Activated CD4-positive, alpha-beta T cell treated with anti-CD3 and anti-CD28 coated beads, Interleukin-2, amount 10 ng/mL, durations not matched to agents 7 days and 5 days (primary cell): ENCODE results near the gene CAMKMT. TPM values are rescaled to one million over a fixed set of nuclear protein-coding genes. Genes with fewer than 3 reads are reported as not detected.

Experiments
- CTCF ChIA-PET: fragments of 350-600 bp; sonication (Branson Sonifier 250); formaldehyde crosslinking; loops from one replicate; lab custom pipeline; 2021; ENCODE audit warnings: antibody characterized with exemption; lab: Charles Lee
- POLR2A ChIA-PET: fragments of 350-600 bp; sonication (Branson Sonifier 250); formaldehyde crosslinking; loops from one replicate; lab custom pipeline; 2021; ENCODE audit warnings: antibody characterized with exemption; lab: Charles Lee
- DNase-seq: peaks from one replicate; pipeline ENCODE4 v3.0.0-alpha.2; 2020
- H3K27ac Mint-ChIP-seq: one replicate; pipeline ENCODE4 v1.8.0; 2021; ENCODE audit warnings: mild to moderate bottlenecking, moderate library complexity, mixed read lengths
- H3K27me3 Mint-ChIP-seq: one replicate; pipeline ENCODE4 v1.8.0; 2021; ENCODE audit warnings: mixed read lengths
- H3K36me3 Mint-ChIP-seq: one replicate; pipeline ENCODE4 v1.8.0; 2021; ENCODE audit warnings: low read depth, mixed read lengths
- H3K4me1 Mint-ChIP-seq: one replicate; pipeline ENCODE4 v1.8.0; 2021; ENCODE audit warnings: mixed read lengths
- H3K4me3 Mint-ChIP-seq: one replicate; pipeline ENCODE4 v1.8.0; 2021; ENCODE audit warnings: mild to moderate bottlenecking, moderate library complexity, mixed read lengths
- H3K9me3 Mint-ChIP-seq: one replicate; pipeline ENCODE4 v1.8.0; 2021; ENCODE audit warnings: mixed read lengths
- total RNA-seq, 2 experiments: library from RNA; stranded (reverse); gene quantifications; one replicate each; pipeline ENCODE4 v1.2.3, GENCODE V29; 2021

Gene CAMKMT
- total RNA-seq, 2 experiments from 2014 or later: 12.1 to 13.7 TPM

GRCh38 chr2:44766220-44766619 lies 404.5 kb downstream of the CAMKMT start:
- Mint-ChIP-seq H3K4me3 (no peak overlapping the region), H3K36me3 (no peaks in the 10 kb centered on the region), H3K4me1 (no peaks in the 10 kb centered on the region), H3K27ac (no peak overlapping the region), H3K9me3 (no peaks in the 10 kb centered on the region), H3K27me3 (peaks cover 13% of the 10 kb centered on the region)
- no peak for DNase-seq
- POLR2A ChIA-PET: no interaction called here
- CTCF ChIA-PET: no interaction called here

- DNase-seq: no peak
- peaks cover 13% of the 10 kb centered on the region for H3K27me3 Mint-ChIP-seq
- ChIA-PET CTCF (no interaction called here), POLR2A (no interaction called here)
- no peak overlapping the region for H3K27ac Mint-ChIP-seq
- no peaks in the 10 kb centered on the region for H3K4me1 Mint-ChIP-seq
- no peaks in the 10 kb centered on the region for H3K36me3 Mint-ChIP-seq
- H3K9me3 Mint-ChIP-seq: no peaks in the 10 kb centered on the region
- H3K4me3 Mint-ChIP-seq: no peak overlapping the region
These were observed 405.0 kb downstream of the CAMKMT start for GRCh38 chr2:44766777-44767176.

GRCh38 chr2:44767691-44768090 lies 405.9 kb downstream of the CAMKMT start:
- H3K9me3 Mint-ChIP-seq: no peaks in the 10 kb centered on the region

GRCh38 chr2:44768438-44769236 lies 406.9 kb downstream of the CAMKMT start:
- no peak overlapping the region for H3K4me3 Mint-ChIP-seq
- H3K9me3 Mint-ChIP-seq: no peaks in the 10 kb centered on the region
- POLR2A ChIA-PET: no interaction called here
- peaks cover 13% of the 10 kb centered on the region for H3K27me3 Mint-ChIP-seq
- CTCF ChIA-PET: no interaction called here
- H3K36me3 Mint-ChIP-seq: no peaks in the 10 kb centered on the region
- no peak overlapping the region for H3K27ac Mint-ChIP-seq
- no peaks in the 10 kb centered on the region for H3K4me1 Mint-ChIP-seq
- DNase-seq: no peak

More at GRCh38 chr2:44767691-44768090, 405.9 kb downstream of the CAMKMT start:
- POLR2A ChIA-PET: no interaction called here
- Mint-ChIP-seq H3K36me3 (no peaks in the 10 kb centered on the region), H3K4me1 (no peaks in the 10 kb centered on the region), H3K27ac (no peak overlapping the region), H3K27me3 (peaks cover 13% of the 10 kb centered on the region), H3K4me3 (no peak overlapping the region)
- DNase-seq: no peak
- CTCF ChIA-PET: no interaction called here

GRCh38 chr2:44769349-44770011 lies 407.7 kb downstream of the CAMKMT start:
- no peak for DNase-seq
- no peak overlapping the region for H3K4me3 Mint-ChIP-seq
- H3K27ac Mint-ChIP-seq: no peak overlapping the region
- ChIA-PET CTCF (interaction anchor here (1.5 to 1.6 kb wide), 2 partner anchors 186 to 187 kb away, joined by 3 read pairs; no protein-coding TSS in a partner anchor), POLR2A (no interaction called here)
- H3K27me3 Mint-ChIP-seq: peaks cover 13% of the 10 kb centered on the region
- no peaks in the 10 kb centered on the region for H3K9me3 Mint-ChIP-seq
- H3K4me1 Mint-ChIP-seq: no peaks in the 10 kb centered on the region
- H3K36me3 Mint-ChIP-seq: no peaks in the 10 kb centered on the region

- no peaks in the 10 kb centered on the region for H3K9me3 Mint-ChIP-seq
- no peaks in the 10 kb centered on the region for H3K4me1 Mint-ChIP-seq
- CTCF ChIA-PET: interaction anchor here (1.5 to 1.6 kb wide), 2 partner anchors 185 to 186 kb away, joined by 3 read pairs; no protein-coding TSS in a partner anchor
- H3K27ac Mint-ChIP-seq: no peak overlapping the region
- POLR2A ChIA-PET: no interaction called here
- no peaks in the 10 kb centered on the region for H3K36me3 Mint-ChIP-seq
- H3K4me3 Mint-ChIP-seq: no peak overlapping the region
- H3K27me3 Mint-ChIP-seq: peaks cover 13% of the 10 kb centered on the region
- no peak for DNase-seq
These were observed 408.8 kb downstream of the CAMKMT start for GRCh38 chr2:44770221-44771195.

GRCh38 chr2:44771522-44771921 lies 409.8 kb downstream of the CAMKMT start:
- H3K27ac Mint-ChIP-seq: no peak overlapping the region

GRCh38 chr2:44772131-44772530 lies 410.4 kb downstream of the CAMKMT start:
- H3K4me1 Mint-ChIP-seq: no peaks in the 10 kb centered on the region
- CTCF ChIA-PET: no interaction called here
- H3K27me3 Mint-ChIP-seq: peaks cover 13% of the 10 kb centered on the region
- no peak overlapping the region for H3K4me3 Mint-ChIP-seq
- POLR2A ChIA-PET: no interaction called here
- DNase-seq: no peak
- H3K27ac Mint-ChIP-seq: no peak overlapping the region
- no peaks in the 10 kb centered on the region for H3K9me3 Mint-ChIP-seq
- no peaks in the 10 kb centered on the region for H3K36me3 Mint-ChIP-seq

More at GRCh38 chr2:44771522-44771921, 409.8 kb downstream of the CAMKMT start:
- ChIA-PET CTCF (no interaction called here), POLR2A (no interaction called here)
- DNase-seq: no peak
- Mint-ChIP-seq H3K4me3 (no peak overlapping the region), H3K4me1 (no peaks in the 10 kb centered on the region), H3K9me3 (no peaks in the 10 kb centered on the region), H3K27me3 (peaks cover 13% of the 10 kb centered on the region), H3K36me3 (no peaks in the 10 kb centered on the region)

- CTCF ChIA-PET: no interaction called here
- POLR2A ChIA-PET: no interaction called here
These were observed 411.1 kb downstream of the CAMKMT start for GRCh38 chr2:44772669-44773378.

GRCh38 chr2:44774826-44775492 lies 413.2 kb downstream of the CAMKMT start:
- Mint-ChIP-seq H3K36me3 (no peaks in the 10 kb centered on the region), H3K4me1 (no peaks in the 10 kb centered on the region), H3K27ac (no peak overlapping the region), H3K27me3 (no peaks in the 10 kb centered on the region), H3K4me3 (no peak overlapping the region), H3K9me3 (no peaks in the 10 kb centered on the region)
- CTCF ChIA-PET: no interaction called here
- DNase-seq: no peak
- POLR2A ChIA-PET: no interaction called here

More at GRCh38 chr2:44772669-44773378, 411.1 kb downstream of the CAMKMT start:
- H3K4me3 Mint-ChIP-seq: no peak overlapping the region
- no peaks in the 10 kb centered on the region for H3K9me3 Mint-ChIP-seq
- H3K27ac Mint-ChIP-seq: no peak overlapping the region
- no peaks in the 10 kb centered on the region for H3K36me3 Mint-ChIP-seq
- no peaks in the 10 kb centered on the region for H3K4me1 Mint-ChIP-seq
- DNase-seq: no peak
- H3K27me3 Mint-ChIP-seq: peaks cover 11% of the 10 kb centered on the region

- CTCF ChIA-PET: no interaction called here
- Mint-ChIP-seq H3K9me3 (no peaks in the 10 kb centered on the region), H3K4me1 (no peaks in the 10 kb centered on the region), H3K4me3 (no peak overlapping the region), H3K36me3 (no peaks in the 10 kb centered on the region), H3K27ac (no peak overlapping the region), H3K27me3 (no peaks in the 10 kb centered on the region)
- POLR2A ChIA-PET: no interaction called here
- DNase-seq: no peak
These were observed 415.3 kb downstream of the CAMKMT start for GRCh38 chr2:44777036-44777435.

GRCh38 chr2:44777537-44777936 lies 415.8 kb downstream of the CAMKMT start:
- Mint-ChIP-seq H3K36me3 (no peaks in the 10 kb centered on the region), H3K27me3 (no peaks in the 10 kb centered on the region), H3K9me3 (no peaks in the 10 kb centered on the region), H3K4me3 (no peak overlapping the region), H3K4me1 (no peaks in the 10 kb centered on the region), H3K27ac (no peak overlapping the region)
- CTCF ChIA-PET: interaction anchor here (0.9 kb wide), 1 partner anchor 11 kb away, joined by 3 read pairs; no protein-coding TSS in a partner anchor
- no peak for DNase-seq
- POLR2A ChIA-PET: no interaction called here
